ENCODE results near the gene RCBTB2.

RCBTB2 gene

DNA sequence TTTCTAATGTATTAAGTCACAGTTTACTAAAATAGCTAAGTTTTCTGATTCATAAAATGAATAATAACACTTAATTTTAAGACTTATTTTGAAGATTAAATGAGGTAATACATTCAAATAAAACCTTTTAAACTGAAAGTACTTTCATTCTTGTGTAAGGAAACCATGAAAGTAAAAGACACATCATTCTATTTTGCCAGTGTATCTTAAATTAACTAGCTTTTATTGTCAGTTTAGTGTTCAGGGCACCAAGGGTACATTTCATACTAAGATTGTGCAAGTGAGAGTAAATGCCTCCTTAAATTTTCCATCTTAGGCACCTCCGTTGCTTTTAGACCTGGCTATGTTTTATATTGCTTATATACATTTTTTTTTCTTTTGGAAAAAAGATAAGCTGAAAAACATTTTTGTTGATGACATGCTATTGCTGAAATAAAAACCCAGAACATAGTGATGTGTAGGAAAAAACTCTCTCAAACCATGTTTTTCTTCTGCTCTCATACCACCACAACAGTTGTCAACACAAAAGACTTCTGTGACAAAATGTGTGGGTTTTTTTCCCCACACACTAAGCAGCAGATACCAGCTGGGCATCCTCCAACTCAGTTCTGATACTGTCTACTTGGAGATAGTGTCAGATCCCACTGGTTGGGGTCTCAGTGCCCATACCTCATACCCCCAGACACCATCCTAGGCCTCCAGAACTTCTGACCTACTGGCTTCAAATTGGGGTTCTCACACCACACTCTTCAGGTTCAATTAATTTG, 89.3 kb downstream of the RCBTB2 start:
- DNase-seq: peak; percentile 33

Data from CD4-positive, alpha-beta T cell treated with Interleukin-17A for 1 hour (primary cell).